Measurements from ENCODE around the gene CATSPERD.

DNA sequence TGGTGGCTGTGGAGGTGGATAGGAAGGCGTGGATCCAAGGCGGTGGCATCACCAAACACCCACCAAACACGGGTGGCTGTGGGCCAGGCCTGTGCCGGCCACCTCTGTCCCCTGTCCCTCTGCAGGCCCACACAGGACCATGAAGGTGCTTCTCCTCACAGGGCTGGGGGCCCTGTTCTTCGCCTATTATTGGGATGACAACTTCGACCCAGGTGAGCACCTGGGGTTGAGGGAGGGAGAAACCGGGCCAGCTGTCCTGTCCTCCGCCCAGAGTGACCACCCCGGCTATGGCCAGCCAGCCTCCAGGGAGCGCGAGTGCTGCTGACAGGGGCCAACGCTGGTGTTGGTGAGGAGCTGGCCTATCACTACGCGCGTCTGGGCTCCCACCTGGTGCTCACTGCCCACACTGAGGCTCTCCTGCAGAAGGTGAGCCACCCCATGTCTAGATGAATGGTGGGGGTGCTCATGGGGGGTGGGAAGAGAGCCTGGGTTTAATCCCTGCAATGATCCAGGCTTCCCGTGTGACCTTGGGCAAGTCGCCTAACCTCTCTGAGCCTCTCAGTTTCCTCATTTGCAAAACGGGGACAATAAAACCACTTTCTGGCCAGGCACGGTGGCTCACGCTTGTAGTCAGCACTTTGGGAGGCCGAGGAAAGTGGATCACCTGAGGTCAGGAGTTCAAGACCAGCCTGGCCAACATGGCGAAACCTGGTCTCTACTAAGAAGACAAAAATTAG, 35.6 kb upstream of the CATSPERD start:
- TF ChIP-seq, protein P1, sequence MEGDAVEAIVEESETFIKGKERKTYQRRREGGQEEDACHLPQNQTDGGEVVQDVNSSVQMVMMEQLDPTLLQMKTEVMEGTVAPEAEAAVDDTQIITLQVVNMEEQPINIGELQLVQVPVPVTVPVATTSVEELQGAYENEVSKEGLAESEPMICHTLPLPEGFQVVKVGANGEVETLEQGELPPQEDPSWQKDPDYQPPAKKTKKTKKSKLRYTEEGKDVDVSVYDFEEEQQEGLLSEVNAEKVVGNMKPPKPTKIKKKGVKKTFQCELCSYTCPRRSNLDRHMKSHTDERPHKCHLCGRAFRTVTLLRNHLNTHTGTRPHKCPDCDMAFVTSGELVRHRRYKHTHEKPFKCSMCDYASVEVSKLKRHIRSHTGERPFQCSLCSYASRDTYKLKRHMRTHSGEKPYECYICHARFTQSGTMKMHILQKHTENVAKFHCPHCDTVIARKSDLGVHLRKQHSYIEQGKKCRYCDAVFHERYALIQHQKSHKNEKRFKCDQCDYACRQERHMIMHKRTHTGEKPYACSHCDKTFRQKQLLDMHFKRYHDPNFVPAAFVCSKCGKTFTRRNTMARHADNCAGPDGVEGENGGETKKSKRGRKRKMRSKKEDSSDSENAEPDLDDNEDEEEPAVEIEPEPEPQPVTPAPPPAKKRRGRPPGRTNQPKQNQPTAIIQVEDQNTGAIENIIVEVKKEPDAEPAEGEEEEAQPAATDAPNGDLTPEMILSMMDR (IDR thresholded peaks at IDR 0.05) = no peak
- TF ChIP-seq EZH2 (IDR thresholded peaks at IDR 0.05) (no peak), EZH2phosphoT487 (IDR thresholded peaks at IDR 0.05) (no peak)
